GM23338 (cell line): ENCODE measurements around the gene TENM4. TPM values are rescaled to one million over a fixed set of nuclear protein-coding genes. Genes with fewer than 3 reads are reported as not detected.

Source experiments
- ATAC-seq: fragments of 200-7000 bp; cut with Tn5 transposase; 3 replicates; pipeline ENCODE4 v1.9.1; 2020
- DNase-seq: peaks from one replicate; pipeline ENCODE4 v3.0.0-alpha.2; 2015; ENCODE audit warnings: low spot score
- H2AFZ ChIP-seq: fragments of 200-600 bp; sonication (generic); 2 replicates; pipeline ENCODE4 v1.8.0; 2016; ENCODE audit warnings: antibody characterized with exemption, mild to moderate bottlenecking, moderate library complexity
- H3F3A ChIP-seq: fragments of 200-600 bp; sonication (generic); replicated peaks from 2 replicates; pipeline ENCODE4 v1.8.0; 2017; ENCODE audit warnings: antibody characterized with exemption, mixed run types, low read depth
- H3K27ac ChIP-seq: fragments of 200-600 bp; sonication (generic); 2 replicates; pipeline ENCODE4 v1.6.1; 2016; ENCODE audit warnings: low read depth
- H3K27me3 ChIP-seq: fragments of 200-600 bp; sonication (generic); 2 replicates; pipeline ENCODE4 v1.8.0; 2016; ENCODE audit warnings: mild to moderate bottlenecking, mixed run types, moderate library complexity; ENCODE audit not compliant: insufficient read depth
- H3K36me3 ChIP-seq: fragments of 200-600 bp; sonication (generic); 2 replicates; pipeline ENCODE4 v1.8.0; 2016; ENCODE audit warnings: mild to moderate bottlenecking; ENCODE audit not compliant: insufficient read depth
- H3K4me1 ChIP-seq: fragments of 200-600 bp; sonication (generic); 2 replicates; pipeline ENCODE4 v1.8.0; 2016; ENCODE audit warnings: mild to moderate bottlenecking, moderate library complexity; ENCODE audit not compliant: insufficient read depth
- H3K4me2 ChIP-seq: fragments of 200-600 bp; sonication (generic); 2 replicates; pipeline ENCODE4 v1.7.1; 2017; ENCODE audit warnings: mixed run types
- H3K4me3 ChIP-seq: fragments of 200-600 bp; sonication (generic); 2 replicates; pipeline ENCODE4 v1.6.1; 2016; ENCODE audit warnings: mixed run types
- H3K79me2 ChIP-seq: fragments of 200-600 bp; sonication (generic); replicated peaks from 2 replicates; pipeline ENCODE4 v1.8.0; 2017; ENCODE audit warnings: mild to moderate bottlenecking; ENCODE audit not compliant: insufficient read depth
- H3K9me2 ChIP-seq: fragments of 200-600 bp; sonication (generic); 2 replicates; pipeline ENCODE4 v1.8.0; 2017; ENCODE audit not compliant: insufficient read depth
- H4K20me1 ChIP-seq: fragments of 200-600 bp; sonication (generic); replicated peaks from 2 replicates; pipeline ENCODE4 v1.8.0; 2017; ENCODE audit warnings: mild to moderate bottlenecking; ENCODE audit not compliant: insufficient read depth
- H3K27ac Mint-ChIP-seq: 2 replicates; pipeline ENCODE4 v1.8.0; 2020; ENCODE audit warnings: inconsistent platforms, mild to moderate bottlenecking, moderate library complexity, mixed read lengths
- H3K27me3 Mint-ChIP-seq: 3 replicates; pipeline ENCODE4 v1.8.0; 2022; ENCODE audit warnings: low read depth, mild to moderate bottlenecking, moderate library complexity, mixed read lengths, inconsistent platforms; ENCODE audit not compliant: insufficient read depth, poor library complexity
- H3K36me3 Mint-ChIP-seq: 3 replicates; pipeline ENCODE4 v1.8.0; 2021; ENCODE audit warnings: low read depth, mild to moderate bottlenecking, inconsistent platforms, moderate library complexity, mixed read lengths
- H3K4me1 Mint-ChIP-seq: 3 replicates; pipeline ENCODE4 v1.8.0; 2020; ENCODE audit warnings: mild to moderate bottlenecking, inconsistent platforms, mixed read lengths
- H3K4me3 Mint-ChIP-seq: 3 replicates; pipeline ENCODE4 v1.8.0; 2021; ENCODE audit warnings: moderate library complexity, mild to moderate bottlenecking, inconsistent platforms, mixed read lengths
- H3K9me3 Mint-ChIP-seq: 3 replicates; pipeline ENCODE4 v1.8.0; 2020; ENCODE audit warnings: moderate library complexity, mild to moderate bottlenecking, inconsistent platforms, mixed read lengths
- CTCF ChIP-seq, 2 experiments: fragments of 200-600 bp in 1 of 2; sonication (generic) in 1 of 2; conservative IDR thresholded peaks; 2 replicates each; pipeline versions ENCODE4 v1.5.1 to v1.6.1; 2016 to 2017; ENCODE audit warnings: antibody characterized with exemption in 2 of 2, low read depth in 2 of 2, mild to moderate bottlenecking in 2 of 2, moderate library complexity in 1 of 2
- JUNB ChIP-seq: IDR thresholded peaks from one replicate; pipeline ENCODE4 v1.6.1; 2016; ENCODE audit warnings: antibody characterized with exemption; ENCODE audit not compliant: unreplicated experiment
- NANOG ChIP-seq: IDR thresholded peaks from 2 replicates; pipeline ENCODE4 v1.6.1; 2016; ENCODE audit warnings: antibody characterized with exemption, borderline replicate concordance
- POLR2AphosphoS5 ChIP-seq: IDR thresholded peaks from 2 replicates; pipeline ENCODE4 v1.6.1; 2016; ENCODE audit warnings: antibody characterized with exemption, low read depth
- STAT1 ChIP-seq: IDR thresholded peaks from one replicate; pipeline ENCODE4 v1.6.1; 2016; ENCODE audit warnings: antibody characterized with exemption; ENCODE audit not compliant: unreplicated experiment
- ZNF114 ChIP-seq: fragments of 250-450 bp; sonication (Bioruptor Pico); IDR thresholded peaks from 2 replicates; pipeline ENCODE4 v1.5.0; 2020; ENCODE audit warnings: mild to moderate bottlenecking, moderate library complexity
- ZNF462 ChIP-seq: fragments of 250-450 bp; sonication (Bioruptor Pico); IDR thresholded peaks from 2 replicates; pipeline ENCODE4 v1.5.0; 2020; ENCODE audit warnings: mild to moderate bottlenecking, moderate library complexity
- polyA plus RNA-seq: library from polyadenylated mRNA; unstranded; fragments of >200 nt; fragmentation: Nextera tagmentation; extraction: Ambion mirVana; gene quantifications from 2 replicates; pipeline ENCODE4 v1.2.1, GENCODE V29; 2016
- total RNA-seq: library from RNA; depleted of rRNA; stranded (reverse); fragments of >200 nt; shearing (Covaris generic); gene quantifications from 2 replicates; pipeline ENCODE4 v1.2.3, GENCODE V29; 2014

The TENM4 gene
- total and polyA plus RNA-seq, 2 experiments from 2014 or later: 7.3 TPM

GRCh38 chr11:78868563-78868962, 572.3 kb downstream of the TENM4 start:
- DNase-seq: no peak

GRCh38 chr11:78860720-78861422, 580.0 kb downstream of the TENM4 start:
- H3F3A ChIP-seq: no peaks in the 10 kb centered on the region
- H3K27me3 Mint-ChIP-seq: no peaks in the 10 kb centered on the region
- H3K27me3 ChIP-seq: no peaks in the 10 kb centered on the region
- H3K36me3 Mint-ChIP-seq: no peaks in the 10 kb centered on the region
- no peak overlapping the region for H3K27ac Mint-ChIP-seq
- H2AFZ ChIP-seq: no peak overlapping the region
- no peak overlapping the region for H3K27ac ChIP-seq
- ATAC-seq (peak; percentile 55; the same call in 2 of the 3 replicates), DNase-seq (peak; percentile 66)
- no peaks in the 10 kb centered on the region for H3K9me2 ChIP-seq
- H3K9me3 Mint-ChIP-seq: no peaks in the 10 kb centered on the region
- no peak overlapping the region for H3K4me3 ChIP-seq
- peaks cover 21% of the 10 kb centered on the region for H3K4me1 ChIP-seq
- no peaks in the 10 kb centered on the region for H3K79me2 ChIP-seq
- peaks cover 10% of the 10 kb centered on the region for H3K4me1 Mint-ChIP-seq
- H3K36me3 ChIP-seq: no peaks in the 10 kb centered on the region
- no peaks in the 10 kb centered on the region for H4K20me1 ChIP-seq
- H3K4me2 ChIP-seq: no peak overlapping the region
- H3K4me3 Mint-ChIP-seq: no peak overlapping the region
- TF ChIP-seq JUNB (no peak), ZNF114 (no peak), ZNF462 (CRISPR knock-in tag) (no peak)

More at GRCh38 chr11:78868563-78868962, 572.3 kb downstream of the TENM4 start:
- Histone ChIP-seq H3K27ac (peak overlapping the region; percentile 27; the same call in 1 of the 2 replicates), H4K20me1 (no peaks in the 10 kb centered on the region), H2AFZ (0 out of 2 replicates have a peak overlapping the region, but pooled peaks have one; percentile 29), H3K4me1 (peaks cover 60% of the 10 kb centered on the region), H3F3A (no peaks in the 10 kb centered on the region), H3K27me3 (no peaks in the 10 kb centered on the region), H3K36me3 (no peaks in the 10 kb centered on the region), H3K4me2 (peak overlapping the region; percentile 54), H3K79me2 (no peaks in the 10 kb centered on the region), H3K9me2 (peaks cover 14% of the 10 kb centered on the region), H3K4me3 (peak overlapping the region; percentile 15; the same call in 1 of the 2 replicates)
- Mint-ChIP-seq H3K36me3 (0 out of 3 replicates have a peak, but pooled peaks cover 3% of the 10 kb centered on the region), H3K9me3 (no peaks in the 10 kb centered on the region), H3K4me3 (0 out of 3 replicates have a peak overlapping the region, but pooled peaks have one; percentile 29), H3K27me3 (peaks cover 5% of the 10 kb centered on the region), H3K4me1 (peaks cover 48% of the 10 kb centered on the region), H3K27ac (peak overlapping the region; percentile 91)
- no peak for ATAC-seq
- TF ChIP-seq ZNF114 (no peak), NANOG (no peak), POLR2AphosphoS5 (no peak), STAT1 (no peak), CTCF (conservative IDR thresholded peaks at IDR 0.05; ENCODE audit: low read depth in 2 of 2) (no peak)
